AG09309 (cell line): ENCODE results near the gene HECW1.

Source experiments
- DNase-seq: peaks from one replicate; pipeline ENCODE4 v3.0.0-alpha.2; 2010; ENCODE audit warnings: low read depth
- H3K4me3 ChIP-seq: 2 replicates; pipeline ENCODE4 v1.5.1; 2011; ENCODE audit warnings: mild to moderate bottlenecking, low read depth, low read length, moderate library complexity; ENCODE audit not compliant: control insufficient read depth
- TF ChIP-seq, protein P1 (sequence below): IDR thresholded peaks from 2 replicates; pipeline ENCODE4 v1.5.1; 2011; ENCODE audit warnings: mild to moderate bottlenecking, low read depth, low read length, inconsistent platforms; ENCODE audit not compliant: insufficient read depth, control insufficient read depth; ENCODE audit errors: missing control alignments

HECW1 gene

DNA sequence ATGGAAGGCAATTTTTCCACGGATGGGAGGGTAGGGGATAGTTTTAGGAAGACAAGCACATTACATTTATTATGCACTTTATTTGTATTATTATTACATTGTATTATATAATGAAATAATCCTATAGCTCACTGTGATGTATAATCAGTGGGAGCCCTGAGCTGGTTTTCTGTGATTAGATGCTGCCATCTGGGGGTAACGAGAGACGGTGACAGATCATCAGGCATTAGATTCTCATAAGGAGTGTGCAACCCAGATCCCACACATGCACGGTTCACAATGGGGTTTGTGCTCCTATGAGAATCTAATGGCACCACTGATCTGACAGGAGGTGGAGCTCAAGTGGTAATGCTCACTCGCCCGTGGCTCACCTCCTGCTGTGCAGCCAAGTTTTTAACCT is 366.6 kb downstream of the HECW1 start:
- DNase-seq, result no peak
- TF ChIP-seq, protein P1, sequence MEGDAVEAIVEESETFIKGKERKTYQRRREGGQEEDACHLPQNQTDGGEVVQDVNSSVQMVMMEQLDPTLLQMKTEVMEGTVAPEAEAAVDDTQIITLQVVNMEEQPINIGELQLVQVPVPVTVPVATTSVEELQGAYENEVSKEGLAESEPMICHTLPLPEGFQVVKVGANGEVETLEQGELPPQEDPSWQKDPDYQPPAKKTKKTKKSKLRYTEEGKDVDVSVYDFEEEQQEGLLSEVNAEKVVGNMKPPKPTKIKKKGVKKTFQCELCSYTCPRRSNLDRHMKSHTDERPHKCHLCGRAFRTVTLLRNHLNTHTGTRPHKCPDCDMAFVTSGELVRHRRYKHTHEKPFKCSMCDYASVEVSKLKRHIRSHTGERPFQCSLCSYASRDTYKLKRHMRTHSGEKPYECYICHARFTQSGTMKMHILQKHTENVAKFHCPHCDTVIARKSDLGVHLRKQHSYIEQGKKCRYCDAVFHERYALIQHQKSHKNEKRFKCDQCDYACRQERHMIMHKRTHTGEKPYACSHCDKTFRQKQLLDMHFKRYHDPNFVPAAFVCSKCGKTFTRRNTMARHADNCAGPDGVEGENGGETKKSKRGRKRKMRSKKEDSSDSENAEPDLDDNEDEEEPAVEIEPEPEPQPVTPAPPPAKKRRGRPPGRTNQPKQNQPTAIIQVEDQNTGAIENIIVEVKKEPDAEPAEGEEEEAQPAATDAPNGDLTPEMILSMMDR, result no peak
- no peak overlapping the region for H3K4me3 ChIP-seq

DNA sequence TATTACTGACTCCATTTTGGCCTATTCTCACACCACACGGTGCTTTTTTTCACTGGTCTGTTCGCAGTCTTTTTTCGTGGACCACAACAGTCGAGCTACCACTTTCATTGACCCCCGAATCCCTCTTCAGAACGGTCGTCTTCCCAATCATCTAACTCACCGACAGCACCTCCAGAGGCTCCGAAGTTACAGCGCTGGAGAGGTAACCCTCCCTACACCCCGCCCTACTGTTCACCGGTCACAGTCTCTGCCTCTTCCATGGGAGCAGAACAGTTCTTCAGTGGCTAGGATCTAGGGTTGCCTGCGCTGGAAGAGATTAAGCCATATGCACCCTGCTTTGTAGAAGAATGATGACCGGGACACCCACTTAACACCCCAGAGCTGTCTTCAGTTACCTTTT is 367.1 kb downstream of the HECW1 start:
- H3K4me3 ChIP-seq, result no peak overlapping the region
- TF ChIP-seq, protein P1, result no peak
- no peak for DNase-seq

DNA sequence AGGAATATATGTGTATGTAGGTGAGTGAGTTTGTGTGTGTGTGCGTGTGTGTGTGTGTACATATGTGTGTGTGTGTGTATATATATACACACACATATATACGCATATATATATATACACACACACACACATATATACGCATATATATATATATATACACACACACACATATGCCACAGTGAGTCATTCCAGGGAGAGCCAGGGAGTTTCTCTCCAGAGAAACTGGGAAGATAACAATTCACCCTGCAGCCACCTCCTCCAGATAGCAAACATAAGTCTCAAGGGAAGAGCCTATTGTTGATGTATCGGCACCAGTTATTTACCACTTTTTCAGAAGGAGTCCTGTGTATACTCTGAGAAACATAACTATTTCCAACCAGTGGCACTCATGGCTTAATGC is 368.1 kb downstream of the HECW1 start:
- TF ChIP-seq, protein P1, result no peak
- no peak for DNase-seq
- H3K4me3 ChIP-seq, result no peak overlapping the region

DNA sequence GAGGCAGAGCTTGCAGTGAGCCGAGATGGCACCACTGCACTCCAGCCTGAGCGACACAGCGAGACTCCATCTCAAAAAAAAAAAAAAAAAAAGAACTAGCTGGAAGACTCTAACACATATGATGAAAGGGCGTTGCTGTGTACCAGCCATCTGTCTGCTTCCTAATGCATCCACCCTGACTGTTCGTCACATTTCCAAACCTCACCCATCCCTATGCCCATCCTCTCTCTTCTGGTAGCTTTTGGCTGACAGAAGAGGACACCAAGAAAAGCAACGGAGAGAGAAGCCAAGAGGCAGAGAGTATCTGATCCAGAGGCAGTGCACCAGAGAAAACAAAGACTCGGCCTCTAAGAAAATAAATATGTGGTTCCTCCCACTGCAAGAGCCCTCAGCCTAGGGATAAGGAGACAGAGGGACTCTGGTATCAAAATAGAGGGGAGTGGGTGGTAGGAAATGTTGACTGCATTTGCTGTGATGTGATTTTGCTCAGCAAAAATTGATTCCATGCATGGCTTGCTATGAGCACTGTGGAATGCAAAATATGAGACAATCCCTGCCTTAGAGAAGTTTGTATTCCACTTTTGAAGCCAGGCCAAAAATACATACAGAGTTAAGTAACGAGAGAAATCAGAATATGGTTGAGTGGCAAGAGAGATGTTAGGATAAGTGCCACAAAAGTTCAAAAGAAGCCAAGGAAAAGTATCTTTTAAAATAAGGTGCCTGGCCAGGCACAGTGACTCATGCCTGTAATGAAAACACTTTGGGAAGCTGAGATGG is 369.6 kb downstream of the HECW1 start:
- no peak overlapping the region for H3K4me3 ChIP-seq
- TF ChIP-seq, protein P1, result no peak
- no peak for DNase-seq

DNA sequence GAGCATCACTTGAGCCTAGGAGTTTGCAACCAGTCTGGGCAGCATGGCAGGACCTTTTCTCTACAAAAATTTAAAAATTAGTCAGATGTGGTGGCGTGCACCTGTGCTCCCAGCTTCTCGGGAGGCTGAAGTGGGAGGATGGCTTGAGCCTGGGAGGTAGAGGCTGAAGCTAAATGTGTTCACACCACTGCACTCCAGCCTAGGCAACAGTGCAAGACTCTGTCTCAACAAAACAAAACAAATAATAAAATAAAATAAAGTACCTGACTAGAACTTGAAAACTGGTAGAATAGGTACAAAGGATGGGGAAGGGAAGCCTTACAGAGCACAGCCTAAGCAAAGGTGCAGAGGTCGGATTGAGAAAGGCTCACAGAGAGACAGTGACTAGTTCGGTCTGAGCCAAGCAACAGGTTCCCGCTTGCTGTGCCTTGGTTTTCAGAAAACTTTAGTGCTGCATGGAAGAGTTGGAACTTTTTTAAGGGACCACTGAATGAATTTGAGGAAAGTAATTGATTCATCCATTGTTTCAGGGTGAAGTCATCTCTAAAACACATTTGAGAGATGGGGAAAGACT is 370.3 kb downstream of the HECW1 start:
- H3K4me3 ChIP-seq, result no peak overlapping the region
- no peak for DNase-seq
- TF ChIP-seq, protein P1, result no peak

DNA sequence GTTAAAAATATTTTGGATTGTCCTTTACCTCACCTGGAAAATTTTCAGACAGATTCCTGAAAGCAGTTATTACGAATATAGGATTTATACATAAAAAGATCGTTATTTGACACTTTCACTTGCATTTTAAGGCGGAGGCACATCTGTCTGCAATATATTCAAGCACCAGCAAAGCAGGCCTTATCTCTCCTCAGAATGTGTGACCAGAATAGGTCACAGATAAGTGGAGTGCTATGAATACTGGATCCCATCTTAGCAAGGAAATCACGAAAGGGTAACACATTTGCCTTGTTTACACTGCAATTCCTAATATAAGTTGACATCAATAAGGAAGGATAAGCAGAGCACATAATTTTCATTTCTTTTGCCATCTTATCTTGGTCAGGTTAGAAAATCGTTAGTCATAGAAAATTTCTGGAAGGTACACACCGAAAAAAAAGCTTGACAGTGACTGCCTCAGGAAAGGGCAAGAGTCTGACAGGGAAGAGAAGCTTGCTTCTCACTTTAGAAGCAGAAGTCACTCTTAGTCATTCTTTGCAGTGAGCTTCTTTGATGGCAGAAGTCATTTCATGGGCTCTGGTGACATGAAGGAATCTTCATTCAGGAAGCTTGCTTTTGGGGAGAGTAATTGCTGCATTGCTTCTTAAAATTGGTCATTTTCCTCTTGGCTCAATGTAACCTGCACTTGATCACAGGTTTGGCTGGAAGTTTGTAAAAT is 372.4 kb downstream of the HECW1 start:
- TF ChIP-seq, protein P1, result no peak
- H3K4me3 ChIP-seq, result no peak overlapping the region
- no peak for DNase-seq
